K562 (cell line): ENCODE data around the gene DRG1. TPM values are rescaled to one million over a fixed set of nuclear protein-coding genes. Genes with fewer than 3 reads are reported as not detected.

Experiments used
- ATAC-seq: fragments of 200-7000 bp; cut with Tn5 transposase; 3 replicates; pipeline ENCODE4 v1.9.1; 2020; ENCODE audit warnings: moderate library complexity
- BruUV-seq: library from RNA; stranded (reverse); fragments of 400-500 nt; replicated peaks from 2 replicates; lab custom pipeline; 2021; lab: Mats Ljungman, UMichigan
- CTCF ChIA-PET: fragments of 300-600 bp; formaldehyde crosslinking; extraction: SDS; loops from one replicate; lab custom pipeline; 2021; ENCODE audit warnings: low intra/inter-chr PET ratio; lab: Yijun Ruan, JAX
- POLR2A ChIA-PET: fragments of 300-600, 350-650 bp; sonication (Branson Sonifier 250); formaldehyde crosslinking; extraction: SDS; loops from one replicate; lab custom pipeline; 2021; ENCODE audit warnings: antibody characterized with exemption, inconsistent platforms; lab: Yijun Ruan, JAX
- DNase-seq, 4 experiments: peaks; one replicate each; pipeline versions ENCODE4 v3.0.0 to v3.0.0-alpha.2; 2011 to 2018; ENCODE audit warnings: low spot score in 3 of 4, mixed read lengths in 3 of 4; ENCODE audit errors: extremely low read depth in 1 of 4
- FAIRE-seq: peaks from 2 replicates; lab custom pipeline; 2011; peaks lifted over from hg19 to GRCh38; lab: Jason Lieb, UNC
- H2AFZ ChIP-seq: 2 replicates; pipeline ENCODE4 v1.6.0; 2011; ENCODE audit warnings: low read depth, low read length, control low read depth, inconsistent platforms
- H3K27ac ChIP-seq: fragments of 200-600 bp; 3 replicates; pipeline ENCODE4 v1.8.0; 2011; ENCODE audit warnings: low read depth, mild to moderate bottlenecking, control low read depth, inconsistent platforms, low read length, moderate library complexity, mixed read lengths; ENCODE audit errors: extremely low read depth
- H3K27me3 ChIP-seq, 2 experiments: fragments of 300-600 bp in 1 of 2; 2 replicates in 1 of 2; 3 replicates in 1 of 2; pipeline versions ENCODE4 v1.6.0 to v1.8.0; 2011; ENCODE audit warnings: inconsistent platforms in 2 of 2, low read length in 2 of 2, mild to moderate bottlenecking in 1 of 2, mixed read lengths in 1 of 2, moderate library complexity in 1 of 2; ENCODE audit not compliant: control insufficient read depth in 2 of 2, insufficient read depth in 2 of 2
- H3K36me3 ChIP-seq: fragments of 300-600 bp; 3 replicates; pipeline ENCODE4 v1.8.0; 2011; ENCODE audit warnings: mild to moderate bottlenecking, low read length, inconsistent platforms; ENCODE audit not compliant: control insufficient read depth, insufficient read depth
- H3K4me1 ChIP-seq, 2 experiments: fragments of 200-600 bp in 1 of 2; replicated peaks in 1 of 2; 2 replicates in 1 of 2; 3 replicates in 1 of 2; pipeline versions ENCODE4 v1.5.1 to v1.8.0; 2011; ENCODE audit warnings: inconsistent platforms in 2 of 2, low read length in 2 of 2, mild to moderate bottlenecking in 1 of 2, mixed read lengths in 1 of 2, moderate library complexity in 1 of 2; ENCODE audit not compliant: control insufficient read depth in 2 of 2, insufficient read depth in 2 of 2
- H3K4me2 ChIP-seq: 2 replicates; pipeline ENCODE4 v1.6.1; 2011; ENCODE audit warnings: low read length, control low read depth, inconsistent platforms, mixed read lengths; ENCODE audit not compliant: insufficient read depth
- H3K4me3 ChIP-seq: fragments of 200-600 bp; sonication (generic), shearing (Covaris generic); 2 replicates; pipeline ENCODE4 v1.5.1; 2016; ENCODE audit warnings: control low read depth, inconsistent platforms
- H3K79me2 ChIP-seq: fragments of 200-600 bp; 3 replicates; pipeline ENCODE4 v1.8.0; 2011; ENCODE audit warnings: low read length, inconsistent platforms; ENCODE audit not compliant: control insufficient read depth, insufficient read depth
- H3K9ac ChIP-seq, 2 experiments: 2 replicates each; pipeline versions ENCODE4 v1.6.0 to v1.6.1; 2011; ENCODE audit warnings: low read depth in 2 of 2, low read length in 2 of 2, control low read depth in 1 of 2, inconsistent platforms in 1 of 2, mild to moderate bottlenecking in 1 of 2, mixed read lengths in 1 of 2; ENCODE audit not compliant: insufficient read depth in 1 of 2
- H3K9me1 ChIP-seq: one replicate; pipeline ENCODE4 v1.6.0; 2011; ENCODE audit warnings: inconsistent platforms, mild to moderate bottlenecking, low read length, moderate library complexity; ENCODE audit not compliant: control insufficient read depth, insufficient read depth
- H3K9me3 ChIP-seq: replicated peaks from 2 replicates; pipeline ENCODE4 v1.5.1; 2011; ENCODE audit warnings: low read depth, low read length, inconsistent platforms; ENCODE audit not compliant: control insufficient read depth, insufficient read depth
- H4K20me1 ChIP-seq: replicated peaks from 2 replicates; pipeline ENCODE4 v1.6.1; 2011; ENCODE audit warnings: low read length, inconsistent platforms, mixed read lengths; ENCODE audit not compliant: control insufficient read depth, insufficient read depth
- BHLHE40 ChIP-seq: IDR thresholded peaks from 2 replicates; pipeline ENCODE4 v1.6.1; 2011; ENCODE audit warnings: low read length, improper control_type of control experiment
- C11orf30 ChIP-seq: fragments of 450-650 bp; IDR thresholded peaks from 2 replicates; pipeline ENCODE4 v1.6.1; 2016; ENCODE audit warnings: low read depth, mild to moderate bottlenecking
- ESRRB ChIP-seq: fragments of 250-450 bp; sonication (Bioruptor Pico); IDR thresholded peaks from 2 replicates; pipeline ENCODE4 v1.5.0; 2020; ENCODE audit warnings: mild to moderate bottlenecking, moderate library complexity, borderline replicate concordance
- FOXM1 ChIP-seq, 2 experiments: fragments of 450-650 bp in 1 of 2; sonication (generic) in 1 of 2; formaldehyde crosslinking in 1 of 2; IDR thresholded peaks; 2 replicates each; pipeline versions ENCODE4 v1.6.1 to v1.9.0; 2017 to 2022; ENCODE audit warnings: low read depth in 2 of 2, mild to moderate bottlenecking in 2 of 2, missing genetic modification reagents in 1 of 2, moderate library complexity in 1 of 2
- NFRKB ChIP-seq: fragments of 450-650 bp; IDR thresholded peaks from 2 replicates; pipeline ENCODE4 v1.6.1; 2016; ENCODE audit warnings: low read depth
- NFXL1 ChIP-seq: fragments of 450-650 bp; formaldehyde crosslinking; IDR thresholded peaks from 2 replicates; pipeline ENCODE4 v1.4.0; 2021; ENCODE audit warnings: mild to moderate bottlenecking
- OTX1 ChIP-seq: fragments of 450-650 bp; formaldehyde crosslinking; IDR thresholded peaks from 2 replicates; pipeline ENCODE4 v1.4.0; 2022; ENCODE audit warnings: mild to moderate bottlenecking
- RBM39 ChIP-seq: fragments of 200-400 bp; formaldehyde crosslinking; optimal IDR thresholded peaks from 2 replicates; pipeline ENCODE3; 2018; ENCODE audit warnings: low read depth, low read length
- ZBTB12 ChIP-seq: fragments of 250-450 bp; sonication (Bioruptor Pico); IDR thresholded peaks from 2 replicates; pipeline ENCODE4 v1.4.0; 2020
- ZBTB43 ChIP-seq: sonication (generic); formaldehyde crosslinking; IDR thresholded peaks from 2 replicates; pipeline ENCODE4 v1.8.0; 2023; ENCODE audit warnings: mild to moderate bottlenecking, missing genetic modification reagents
- ZBTB5 ChIP-seq: fragments of 450-650 bp; IDR thresholded peaks from 2 replicates; pipeline ENCODE4 v1.6.1; 2017; ENCODE audit warnings: antibody characterized with exemption
- ZNF277 ChIP-seq: fragments of 250-450 bp; sonication (Bioruptor Pico); IDR thresholded peaks from 2 replicates; pipeline ENCODE4 v1.8.0; 2022; ENCODE audit warnings: inconsistent platforms, mild to moderate bottlenecking, moderate library complexity, borderline replicate concordance
- ZNF324 ChIP-seq: fragments of 250-450 bp; sonication (Bioruptor Pico); IDR thresholded peaks from 2 replicates; pipeline ENCODE4 v1.4.0; 2020; ENCODE audit warnings: mild to moderate bottlenecking
- ZNF384 ChIP-seq: IDR thresholded peaks from 2 replicates; pipeline ENCODE4 v1.6.1; 2012; ENCODE audit warnings: low read depth, low read length, improper control_type of control experiment
- ZNF561 ChIP-seq: fragments of 450-650 bp; formaldehyde crosslinking; conservative IDR thresholded peaks from 2 replicates; pipeline ENCODE4 v1.4.0; 2020; ENCODE audit warnings: mild to moderate bottlenecking, moderate library complexity
- ZNF717 ChIP-seq: fragments of 250-450 bp; sonication (Bioruptor Pico); IDR thresholded peaks from 2 replicates; pipeline ENCODE4 v1.5.0; 2021
- ZNF764 ChIP-seq: fragments of 250-450 bp; sonication (Bioruptor Pico); IDR thresholded peaks from 2 replicates; pipeline ENCODE4 v1.4.0; 2020; ENCODE audit warnings: low read depth, mild to moderate bottlenecking, moderate library complexity
- WGBS: fragments of 100-300 bp; shearing (Covaris generic); methylation state at CpG from one replicate; pipeline ENCODE4 v1.1.6; 2016; ENCODE audit warnings: low coverage, mixed read lengths; ENCODE audit not compliant: insufficient coverage; ENCODE audit errors: missing lambda C conversion rate; 5-methylcytosine and 5-hydroxymethylcytosine counted together
- in situ Hi-C: fragments of 300-500 bp; cut with MboI; formaldehyde crosslinking; loops from 4 replicates; pipeline ENCODE4 v1.15.0; 2018; ENCODE audit warnings: inconsistent platforms, mixed read lengths
- intact Hi-C: fragments of 100-400 bp; cut with micrococcal nuclease; formaldehyde crosslinking; loops from 2 replicates; pipeline ENCODE4 v1.14.2; 2022
- polyA plus RNA-seq, 8 experiments: library from polyadenylated mRNA; depleted of rRNA in 4 of 8; stranded (reverse) in 5 of 8; unstranded in 3 of 8; fragments of >200 nt; fragmentation: Nextera tagmentation in 2 of 8; fragmentation: Illumina TruSeq in 1 of 8; extraction: Ambion mirVana in 2 of 8; extraction: Trizol in 1 of 8; gene quantifications; 2 replicates each; pipeline versions ENCODE4 v1.2.1 to v1.2.3, GENCODE V29; 2011 to 2014; ENCODE audit warnings: inconsistent platforms in 1 of 8, missing spikeins in 1 of 8
- total RNA-seq, 7 experiments: library from RNA; depleted of rRNA in 6 of 7; stranded (reverse); fragments of >200 nt in 6 of 7; fragmentation: Illumina TruSeq in 2 of 7; extraction: Trizol in 2 of 7; gene quantifications; 2 replicates each; pipeline versions ENCODE4 v1.2.1 to v1.2.3, GENCODE V29; 2011 to 2021; ENCODE audit warnings: low replicate concordance in 1 of 7

Gene DRG1
- total and polyA plus RNA-seq, 9 of the 15 experiments (the other 6 are each of a cell fraction or from before 2014, with no cell fraction given): 76.4 to 211 (median 93.3) TPM

GRCh38 chr22:31354515-31354914 is 44.9 kb upstream of the DRG1 start:
- no peak for TF ChIP-seq C11orf30
- no peak for TF ChIP-seq NFXL1 (CRISPR knock-in tag)
- TF ChIP-seq OTX1 (CRISPR knock-in tag): no peak
- TF ChIP-seq ZNF717 (CRISPR knock-in tag): no peak
- no peak for TF ChIP-seq NFRKB
- TF ChIP-seq FOXM1 (IDR thresholded peaks at IDR 0.05; ENCODE audit: low read depth): no peak
- no peak for TF ChIP-seq FOXM1 (CRISPR knock-in tag; IDR thresholded peaks at IDR 0.05; ENCODE audit: low read depth)
- TF ChIP-seq ZBTB12 (CRISPR knock-in tag): no peak
- TF ChIP-seq ZNF384: no peak
- TF ChIP-seq RBM39: no peak
- no peak for TF ChIP-seq ZBTB43
- no peak for TF ChIP-seq ZNF277 (CRISPR knock-in tag)
- no peak for TF ChIP-seq ZNF561 (CRISPR knock-in tag)
- no peak for TF ChIP-seq ZNF324
- TF ChIP-seq ESRRB: no peak
- TF ChIP-seq ZNF764 (CRISPR knock-in tag): no peak
- no peak for TF ChIP-seq BHLHE40
- no peak for TF ChIP-seq ZBTB5
- DNase-seq (no peak), FAIRE-seq (no peak), ATAC-seq (no peak)
- Histone ChIP-seq H3K79me2 (no peaks in the 10 kb centered on the region), H3K9me3 (no peaks in the 10 kb centered on the region), H3K4me3 (no peak overlapping the region), H3K27me3 (no peaks in the 10 kb centered on the region), H3K4me1 (no peaks in the 10 kb centered on the region; a peak in 1 of 5 replicates), H2AFZ (no peak overlapping the region), H3K9ac (no peak overlapping the region), H3K9me1 (no peaks in the 10 kb centered on the region), H3K4me2 (no peak overlapping the region), H3K36me3 (no peaks in the 10 kb centered on the region), H3K27ac (no peak overlapping the region), H4K20me1 (no peaks in the 10 kb centered on the region)
- intact Hi-C loops (no loop called here), in situ Hi-C loops (loop anchor here (5.0 kb wide), 1 partner anchor 43 kb away; the partner anchor contains the start of gene DRG1)
- WGBS: 53% methylated on average over 5 of the region's 5 CpGs
- ChIA-PET CTCF (no interaction called here), POLR2A (no interaction called here)
- no TSS peak for BruUV-seq
